Skeletal muscle tissue (tissue), 4 donors: ENCODE results near the gene C20orf96. TPM values are rescaled to one million over a fixed set of nuclear protein-coding genes. Genes with fewer than 3 reads are reported as not detected.

Source experiments
- H3K27ac ChIP-seq: one replicate; pipeline ENCODE4 v1.7.0; 2013; ENCODE audit warnings: mild to moderate bottlenecking, low read depth, low read length, inconsistent platforms
- H3K27me3 ChIP-seq, 3 donors: one replicate each; pipeline ENCODE4 v1.7.0; 2013; ENCODE audit warnings: low read length in 3 of 3; ENCODE audit not compliant: control insufficient read depth in 3 of 3, insufficient read depth in 3 of 3
- H3K36me3 ChIP-seq, 3 donors: one replicate each; pipeline ENCODE4 v1.7.0; 2013; ENCODE audit warnings: low read length in 3 of 3; ENCODE audit not compliant: control insufficient read depth in 3 of 3, insufficient read depth in 3 of 3
- H3K4me1 ChIP-seq, 3 donors: one replicate each; pipeline ENCODE4 v1.7.0; 2013; ENCODE audit warnings: low read length in 3 of 3, mild to moderate bottlenecking in 3 of 3; ENCODE audit not compliant: control insufficient read depth in 3 of 3, insufficient read depth in 3 of 3
- H3K4me3 ChIP-seq, 3 donors: one replicate each; pipeline ENCODE4 v1.7.0; 2013; ENCODE audit warnings: low read length in 3 of 3
- H3K9ac ChIP-seq, 3 donors: one replicate each; pipeline ENCODE4 v1.7.0; 2013; ENCODE audit warnings: low read length in 3 of 3, mild to moderate bottlenecking in 3 of 3, moderate library complexity in 2 of 3, low read depth in 1 of 3
- H3K9me3 ChIP-seq, 3 donors: one replicate each; pipeline ENCODE4 v1.7.0; 2013; ENCODE audit warnings: low read length in 3 of 3; ENCODE audit not compliant: control insufficient read depth in 3 of 3
- total RNA-seq: library from RNA; depleted of rRNA; stranded (reverse); fragments of >200 nt; gene quantifications from one replicate; pipeline ENCODE4 v1.2.3, GENCODE V29; 2014
- donor health status: Osteomylitis.

Gene C20orf96
- total RNA-seq, 1 donor from 2014 or later, result 1.0 TPM

- Histone ChIP-seq H3K4me3 (peak overlapping the region; percentile 96 to 98 (median 97)), H3K36me3 (no peaks in the 10 kb centered on the region), H3K9me3 (no peaks in the 10 kb centered on the region), H3K4me1 (peaks cover 14 to 36% (median 33%) of the 10 kb centered on the region in 3 donors), H3K27ac (peak overlapping the region; percentile 90), H3K27me3 (no peaks in the 10 kb centered on the region), H3K9ac (peak overlapping the region; percentile 87 to 96 (median 91))
These were observed 8.3 kb upstream of the C20orf96 start for GRCh38 chr20:298776-299391.

- Histone ChIP-seq H3K9me3 (no peaks in the 10 kb centered on the region), H3K9ac (peak overlapping the region; percentile 87 to 96 (median 91)), H3K27ac (peak overlapping the region; percentile 90), H3K4me3 (peak overlapping the region; percentile 96 to 98 (median 97)), H3K27me3 (no peaks in the 10 kb centered on the region), H3K36me3 (no peaks in the 10 kb centered on the region), H3K4me1 (peaks cover 14 to 36% (median 33%) of the 10 kb centered on the region in 3 donors)
These were observed 7.6 kb upstream of the C20orf96 start for GRCh38 chr20:297925-298775.

GRCh38 chr20:297098-297924 lies 6.8 kb upstream of the C20orf96 start, which contains the start of gene ZCCHC3:
Gene ZCCHC3, plus strand, starts transcription at chr20:297570. Its CDS starts 17 bp downstream, at chr20:297587.
- Histone ChIP-seq H3K36me3 (no peaks in the 10 kb centered on the region), H3K9me3 (no peaks in the 10 kb centered on the region), H3K27ac (peak within 1 kb of the TSS; percentile 90), H3K4me3 (peak within 1 kb of the TSS; percentile 96 to 98 (median 97)), H3K9ac (peak within 1 kb of the TSS; percentile 87 to 96 (median 91)), H3K27me3 (no peaks in the 10 kb centered on the region), H3K4me1 (peaks cover 14 to 36% (median 33%) of the 10 kb centered on the region in 3 donors)

- H3K9ac ChIP-seq, result no peak overlapping the region
- H3K4me1 ChIP-seq, result peaks cover 17 to 38% (median 33%) of the 10 kb centered on the region in 3 donors
- H3K36me3 ChIP-seq, result no peaks in the 10 kb centered on the region
- no peaks in the 10 kb centered on the region for H3K9me3 ChIP-seq
- H3K27me3 ChIP-seq, result no peaks in the 10 kb centered on the region
- no peak overlapping the region for H3K27ac ChIP-seq
- H3K4me3 ChIP-seq, result no peak overlapping the region
These were observed 5.3 kb upstream of the C20orf96 start for GRCh38 chr20:295804-296203.

GRCh38 chr20:294602-295001 lies 4.1 kb upstream of the C20orf96 start:
- H3K9me3 ChIP-seq, result no peaks in the 10 kb centered on the region
- H3K27ac ChIP-seq, result no peak overlapping the region
- no peak overlapping the region for H3K9ac ChIP-seq
- H3K36me3 ChIP-seq, result no peaks in the 10 kb centered on the region
- H3K27me3 ChIP-seq, result no peaks in the 10 kb centered on the region
- H3K4me3 ChIP-seq, result no peak overlapping the region
- peaks cover 22 to 35% (median 29%) of the 10 kb centered on the region in 3 donors for H3K4me1 ChIP-seq

- Histone ChIP-seq H3K36me3 (no peaks in the 10 kb centered on the region), H3K4me3 (peak overlapping the region; percentile 76 to 90 (median 89)), H3K9me3 (peaks cover 0 to 4% (median 0%) of the 10 kb centered on the region in 3 donors), H3K27ac (peak overlapping the region; percentile 59), H3K4me1 (peaks cover 12 to 18% (median 13%) of the 10 kb centered on the region in 3 donors), H3K9ac (peak overlapping the region; percentile 75 to 86 (median 84)), H3K27me3 (no peaks in the 10 kb centered on the region)
These were observed 862 bp downstream of the C20orf96 start for GRCh38 chr20:289693-290083.

- no peaks in the 10 kb centered on the region for H3K27me3 ChIP-seq
- peaks cover 12 to 18% (median 13%) of the 10 kb centered on the region in 3 donors for H3K4me1 ChIP-seq
- H3K27ac ChIP-seq, result no peak overlapping the region
- no peak overlapping the region for H3K9ac ChIP-seq
- no peaks in the 10 kb centered on the region for H3K36me3 ChIP-seq
- peaks cover 0 to 4% (median 0%) of the 10 kb centered on the region in 3 donors for H3K9me3 ChIP-seq
- peak overlapping the region in 1 of 3 donors; percentile 89 for H3K4me3 ChIP-seq
These were observed 1.4 kb downstream of the C20orf96 start for GRCh38 chr20:288956-289692.

GRCh38 chr20:286508-286907 lies 4.0 kb downstream of the C20orf96 start:
- H3K27ac ChIP-seq, result no peak overlapping the region
- H3K4me1 ChIP-seq, result peaks cover 12 to 16% (median 13%) of the 10 kb centered on the region in 3 donors

GRCh38 chr20:284172-284571 lies 6.4 kb downstream of the C20orf96 start:
- no peak overlapping the region for H3K27ac ChIP-seq
- H3K4me3 ChIP-seq, result no peak overlapping the region
- H3K36me3 ChIP-seq, result no peaks in the 10 kb centered on the region
- no peak overlapping the region for H3K9ac ChIP-seq
- H3K9me3 ChIP-seq, result peaks cover 0 to 2% (median 0%) of the 10 kb centered on the region in 3 donors
- H3K27me3 ChIP-seq, result no peaks in the 10 kb centered on the region
- no peaks in the 10 kb centered on the region for H3K4me1 ChIP-seq

More at GRCh38 chr20:286508-286907, 4.0 kb downstream of the C20orf96 start:
- Histone ChIP-seq H3K9ac (no peak overlapping the region), H3K27me3 (no peaks in the 10 kb centered on the region), H3K4me3 (no peak overlapping the region), H3K9me3 (peaks cover 0 to 4% (median 0%) of the 10 kb centered on the region in 3 donors), H3K36me3 (no peaks in the 10 kb centered on the region)
